GM21528 (cell line): Measurements from ENCODE around the gene FEM1C.
"Not testable (repeated sequence)": the region's sequence is repeated elsewhere in the genome, so short reads cannot be mapped to it uniquely, and the experiment has no call there.

Experiments
- ATAC-seq: cut with Tn5 transposase; IDR thresholded peaks from one replicate; pipeline ENCODE4 v1.9.1; 2021; ENCODE audit warnings: mild to moderate bottlenecking, moderate library complexity; ENCODE audit not compliant: unreplicated experiment, low FRiP score

Gene FEM1C

GRCh38 chr5:115480271-115480670 lies 64.3 kb downstream of the FEM1C start:
- ATAC-seq = no peak

GRCh38 chr5:115479166-115479873 lies 65.3 kb downstream of the FEM1C start:
- not testable (repeated sequence) for ATAC-seq

- no peak for ATAC-seq
Measured at GRCh38 chr5:115478281-115478680, 66.3 kb downstream of the FEM1C start.

GRCh38 chr5:115477581-115477980 lies 67.0 kb downstream of the FEM1C start:
- no peak for ATAC-seq

- ATAC-seq = no peak
Measured at GRCh38 chr5:115475788-115476187, 68.8 kb downstream of the FEM1C start.

- no peak for ATAC-seq
Measured at GRCh38 chr5:115472271-115473025, 72.1 kb downstream of the FEM1C start.

GRCh38 chr5:115471345-115472063 lies 73.1 kb downstream of the FEM1C start:
- no peak for ATAC-seq

GRCh38 chr5:115470921-115471320 lies 73.7 kb downstream of the FEM1C start:
- no peak for ATAC-seq
